GM10847 (cell line): Measurements from ENCODE around the gene AGPAT4.

ENCODE experiments used
- POLR2A ChIP-seq: IDR thresholded peaks from 2 replicates; pipeline ENCODE4 v1.6.1; 2011; ENCODE audit not compliant: insufficient read length; ENCODE audit errors: extremely low read depth

Gene AGPAT4

GRCh38 chr6:161264181-161264580 lies 9.7 kb downstream of the AGPAT4 start:
- TF ChIP-seq POLR2A: no peak

GRCh38 chr6:161261816-161262215 lies 12.0 kb downstream of the AGPAT4 start:
- no peak for TF ChIP-seq POLR2A

- no peak for TF ChIP-seq POLR2A
Observed at GRCh38 chr6:161261325-161261724, 12.5 kb downstream of the AGPAT4 start.

GRCh38 chr6:161259302-161259701 lies 14.6 kb downstream of the AGPAT4 start:
- TF ChIP-seq POLR2A: no peak

- TF ChIP-seq POLR2A: no peak
Observed at GRCh38 chr6:161257793-161258457, 15.9 kb downstream of the AGPAT4 start.

- no peak for TF ChIP-seq POLR2A
Observed at GRCh38 chr6:161256407-161256806, 17.5 kb downstream of the AGPAT4 start.

GRCh38 chr6:161255518-161255917 lies 18.3 kb downstream of the AGPAT4 start:
- TF ChIP-seq POLR2A: no peak

- no peak for TF ChIP-seq POLR2A
Observed at GRCh38 chr6:161254464-161255253, 19.2 kb downstream of the AGPAT4 start.

GRCh38 chr6:161254126-161254463 lies 19.8 kb downstream of the AGPAT4 start:
- TF ChIP-seq POLR2A: no peak

- TF ChIP-seq POLR2A: no peak
Observed at GRCh38 chr6:161251345-161251744, 22.5 kb downstream of the AGPAT4 start.

- TF ChIP-seq POLR2A: no peak
Observed at GRCh38 chr6:161249327-161249726, 24.5 kb downstream of the AGPAT4 start.

GRCh38 chr6:161246725-161247124 lies 27.1 kb downstream of the AGPAT4 start:
- TF ChIP-seq POLR2A: no peak

- TF ChIP-seq POLR2A: no peak
Observed at GRCh38 chr6:161245363-161245762, 28.5 kb downstream of the AGPAT4 start.

- no peak for TF ChIP-seq POLR2A
Observed at GRCh38 chr6:161244725-161245124, 29.1 kb downstream of the AGPAT4 start.

GRCh38 chr6:161242779-161243693 lies 30.8 kb downstream of the AGPAT4 start:
- no peak for TF ChIP-seq POLR2A

- no peak for TF ChIP-seq POLR2A
Observed at GRCh38 chr6:161242113-161242512, 31.7 kb downstream of the AGPAT4 start.
